K562 (cell line): ENCODE data around the gene PTK6. TPM values are rescaled to one million over a fixed set of nuclear protein-coding genes. Genes with fewer than 3 reads are reported as not detected.

Source experiments
- ATAC-seq: fragments of 200-7000 bp; cut with Tn5 transposase; 3 replicates; pipeline ENCODE4 v1.9.1; 2020; ENCODE audit warnings: moderate library complexity
- BruUV-seq: library from RNA; stranded (reverse); fragments of 400-500 nt; replicated peaks from 2 replicates; lab custom pipeline; 2021; lab: Mats Ljungman, UMichigan
- CTCF ChIA-PET: fragments of 300-600 bp; formaldehyde crosslinking; extraction: SDS; loops from one replicate; lab custom pipeline; 2021; ENCODE audit warnings: low intra/inter-chr PET ratio; lab: Yijun Ruan, JAX
- POLR2A ChIA-PET: fragments of 300-600, 350-650 bp; sonication (Branson Sonifier 250); formaldehyde crosslinking; extraction: SDS; loops from one replicate; lab custom pipeline; 2021; ENCODE audit warnings: antibody characterized with exemption, inconsistent platforms; lab: Yijun Ruan, JAX
- DNase-seq, 4 experiments: peaks; one replicate each; pipeline versions ENCODE4 v3.0.0 to v3.0.0-alpha.2; 2011 to 2018; ENCODE audit warnings: low spot score in 3 of 4, mixed read lengths in 3 of 4; ENCODE audit errors: extremely low read depth in 1 of 4
- FAIRE-seq: peaks from 2 replicates; lab custom pipeline; 2011; peaks lifted over from hg19 to GRCh38; lab: Jason Lieb, UNC
- H2AFZ ChIP-seq: 2 replicates; pipeline ENCODE4 v1.6.0; 2011; ENCODE audit warnings: low read depth, low read length, control low read depth, inconsistent platforms
- H3K27ac ChIP-seq: fragments of 200-600 bp; 3 replicates; pipeline ENCODE4 v1.8.0; 2011; ENCODE audit warnings: low read depth, mild to moderate bottlenecking, control low read depth, inconsistent platforms, low read length, moderate library complexity, mixed read lengths; ENCODE audit errors: extremely low read depth
- H3K27me3 ChIP-seq, 2 experiments: fragments of 300-600 bp in 1 of 2; 2 replicates in 1 of 2; 3 replicates in 1 of 2; pipeline versions ENCODE4 v1.6.0 to v1.8.0; 2011; ENCODE audit warnings: inconsistent platforms in 2 of 2, low read length in 2 of 2, mild to moderate bottlenecking in 1 of 2, mixed read lengths in 1 of 2, moderate library complexity in 1 of 2; ENCODE audit not compliant: control insufficient read depth in 2 of 2, insufficient read depth in 2 of 2
- H3K36me3 ChIP-seq: fragments of 300-600 bp; 3 replicates; pipeline ENCODE4 v1.8.0; 2011; ENCODE audit warnings: mild to moderate bottlenecking, low read length, inconsistent platforms; ENCODE audit not compliant: control insufficient read depth, insufficient read depth
- H3K4me1 ChIP-seq, 2 experiments: fragments of 200-600 bp in 1 of 2; replicated peaks in 1 of 2; 2 replicates in 1 of 2; 3 replicates in 1 of 2; pipeline versions ENCODE4 v1.5.1 to v1.8.0; 2011; ENCODE audit warnings: inconsistent platforms in 2 of 2, low read length in 2 of 2, mild to moderate bottlenecking in 1 of 2, mixed read lengths in 1 of 2, moderate library complexity in 1 of 2; ENCODE audit not compliant: control insufficient read depth in 2 of 2, insufficient read depth in 2 of 2
- H3K4me2 ChIP-seq: 2 replicates; pipeline ENCODE4 v1.6.1; 2011; ENCODE audit warnings: low read length, control low read depth, inconsistent platforms, mixed read lengths; ENCODE audit not compliant: insufficient read depth
- H3K4me3 ChIP-seq: fragments of 200-600 bp; sonication (generic), shearing (Covaris generic); 2 replicates; pipeline ENCODE4 v1.5.1; 2016; ENCODE audit warnings: control low read depth, inconsistent platforms
- H3K79me2 ChIP-seq: fragments of 200-600 bp; 3 replicates; pipeline ENCODE4 v1.8.0; 2011; ENCODE audit warnings: low read length, inconsistent platforms; ENCODE audit not compliant: control insufficient read depth, insufficient read depth
- H3K9ac ChIP-seq, 2 experiments: 2 replicates each; pipeline versions ENCODE4 v1.6.0 to v1.6.1; 2011; ENCODE audit warnings: low read depth in 2 of 2, low read length in 2 of 2, control low read depth in 1 of 2, inconsistent platforms in 1 of 2, mild to moderate bottlenecking in 1 of 2, mixed read lengths in 1 of 2; ENCODE audit not compliant: insufficient read depth in 1 of 2
- H3K9me1 ChIP-seq: one replicate; pipeline ENCODE4 v1.6.0; 2011; ENCODE audit warnings: inconsistent platforms, mild to moderate bottlenecking, low read length, moderate library complexity; ENCODE audit not compliant: control insufficient read depth, insufficient read depth
- H3K9me3 ChIP-seq: replicated peaks from 2 replicates; pipeline ENCODE4 v1.5.1; 2011; ENCODE audit warnings: low read depth, low read length, inconsistent platforms; ENCODE audit not compliant: control insufficient read depth, insufficient read depth
- H4K20me1 ChIP-seq: replicated peaks from 2 replicates; pipeline ENCODE4 v1.6.1; 2011; ENCODE audit warnings: low read length, inconsistent platforms, mixed read lengths; ENCODE audit not compliant: control insufficient read depth, insufficient read depth
- POLR2G ChIP-seq: fragments of 200-400 bp; formaldehyde crosslinking; IDR thresholded peaks from 2 replicates; pipeline ENCODE4 v1.6.1; 2017; ENCODE audit warnings: low read depth, mild to moderate bottlenecking, antibody characterized with exemption, low read length, moderate library complexity
- WGBS: fragments of 100-300 bp; shearing (Covaris generic); methylation state at CpG from one replicate; pipeline ENCODE4 v1.1.6; 2016; ENCODE audit warnings: low coverage, mixed read lengths; ENCODE audit not compliant: insufficient coverage; ENCODE audit errors: missing lambda C conversion rate; 5-methylcytosine and 5-hydroxymethylcytosine counted together
- in situ Hi-C: fragments of 300-500 bp; cut with MboI; formaldehyde crosslinking; loops from 4 replicates; pipeline ENCODE4 v1.15.0; 2018; ENCODE audit warnings: inconsistent platforms, mixed read lengths
- intact Hi-C: fragments of 100-400 bp; cut with micrococcal nuclease; formaldehyde crosslinking; loops from 2 replicates; pipeline ENCODE4 v1.14.2; 2022
- polyA plus RNA-seq, 8 experiments: library from polyadenylated mRNA; depleted of rRNA in 4 of 8; stranded (reverse) in 5 of 8; unstranded in 3 of 8; fragments of >200 nt; fragmentation: Nextera tagmentation in 2 of 8; fragmentation: Illumina TruSeq in 1 of 8; extraction: Ambion mirVana in 2 of 8; extraction: Trizol in 1 of 8; gene quantifications; 2 replicates each; pipeline versions ENCODE4 v1.2.1 to v1.2.3, GENCODE V29; 2011 to 2014; ENCODE audit warnings: inconsistent platforms in 1 of 8, missing spikeins in 1 of 8
- total RNA-seq, 7 experiments: library from RNA; depleted of rRNA in 6 of 7; stranded (reverse); fragments of >200 nt in 6 of 7; fragmentation: Illumina TruSeq in 2 of 7; extraction: Trizol in 2 of 7; gene quantifications; 2 replicates each; pipeline versions ENCODE4 v1.2.1 to v1.2.3, GENCODE V29; 2011 to 2021; ENCODE audit warnings: low replicate concordance in 1 of 7
- TF ChIP-seq, protein P1 (sequence below): sonication (generic); IDR thresholded peaks from 2 replicates; pipeline ENCODE4 v1.6.1; 2016
- TF ChIP-seq, protein P2 (sequence below): fragments of 450-650 bp; IDR thresholded peaks from 2 replicates; pipeline ENCODE4 v1.6.1; 2016; ENCODE audit warnings: missing biosample characterization, missing genetic modification characterization

The PTK6 gene
- total and polyA plus RNA-seq, 9 of the 15 experiments (the other 6 are each of a cell fraction or from before 2014, with no cell fraction given): 0.07 TPM; not detected in 8

DNA sequence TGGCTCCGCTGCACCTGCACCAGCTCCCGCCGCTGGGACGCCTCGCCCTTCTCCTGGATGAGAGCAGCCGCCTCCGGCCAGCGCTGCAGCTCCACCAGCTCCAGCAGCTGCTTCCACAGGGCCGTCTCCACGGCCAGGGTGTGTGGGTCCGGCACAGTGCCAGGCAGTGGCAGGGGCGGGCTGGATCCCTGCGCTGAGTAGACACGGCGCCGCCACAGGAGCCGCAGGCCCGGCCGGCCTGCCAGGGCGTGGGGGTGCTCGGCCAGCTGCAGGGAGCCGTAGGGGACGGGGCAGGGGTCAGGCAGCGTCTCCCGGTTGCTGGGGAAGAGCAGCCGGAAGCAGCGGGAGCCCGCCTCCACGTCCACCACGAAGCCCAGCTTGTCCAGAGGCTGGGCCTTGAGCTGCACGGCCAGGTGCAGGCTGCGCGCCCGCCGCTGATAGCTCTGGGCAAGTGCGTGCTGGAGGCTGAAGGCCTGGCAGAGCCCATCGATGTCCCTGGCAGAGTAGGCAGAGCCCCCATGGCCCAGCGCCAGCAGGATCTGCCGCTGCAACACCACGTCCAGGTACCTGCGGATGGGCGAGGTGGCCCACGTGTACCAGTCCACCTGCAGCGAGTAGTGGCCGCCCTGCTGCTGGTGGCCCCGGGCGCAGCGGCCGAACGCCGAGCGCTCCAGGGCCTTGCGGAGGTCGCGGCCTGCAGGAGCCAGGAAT lies 26.2 kb upstream of the PTK6 start:
- 0 out of 2 replicates have a peak, but pooled peaks have one; percentile 14 for TF ChIP-seq POLR2G
- TF ChIP-seq, protein P1, sequence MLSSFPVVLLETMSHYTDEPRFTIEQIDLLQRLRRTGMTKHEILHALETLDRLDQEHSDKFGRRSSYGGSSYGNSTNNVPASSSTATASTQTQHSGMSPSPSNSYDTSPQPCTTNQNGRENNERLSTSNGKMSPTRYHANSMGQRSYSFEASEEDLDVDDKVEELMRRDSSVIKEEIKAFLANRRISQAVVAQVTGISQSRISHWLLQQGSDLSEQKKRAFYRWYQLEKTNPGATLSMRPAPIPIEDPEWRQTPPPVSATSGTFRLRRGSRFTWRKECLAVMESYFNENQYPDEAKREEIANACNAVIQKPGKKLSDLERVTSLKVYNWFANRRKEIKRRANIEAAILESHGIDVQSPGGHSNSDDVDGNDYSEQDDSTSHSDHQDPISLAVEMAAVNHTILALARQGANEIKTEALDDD: no peak
- TF ChIP-seq, protein P2, sequence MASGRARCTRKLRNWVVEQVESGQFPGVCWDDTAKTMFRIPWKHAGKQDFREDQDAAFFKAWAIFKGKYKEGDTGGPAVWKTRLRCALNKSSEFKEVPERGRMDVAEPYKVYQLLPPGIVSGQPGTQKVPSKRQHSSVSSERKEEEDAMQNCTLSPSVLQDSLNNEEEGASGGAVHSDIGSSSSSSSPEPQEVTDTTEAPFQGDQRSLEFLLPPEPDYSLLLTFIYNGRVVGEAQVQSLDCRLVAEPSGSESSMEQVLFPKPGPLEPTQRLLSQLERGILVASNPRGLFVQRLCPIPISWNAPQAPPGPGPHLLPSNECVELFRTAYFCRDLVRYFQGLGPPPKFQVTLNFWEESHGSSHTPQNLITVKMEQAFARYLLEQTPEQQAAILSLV: no peak
- TF ChIP-seq, all 486 proteins: peak for 1
- ChIA-PET POLR2A (interaction anchor here (0.7 kb wide), 1 partner anchor 42 kb away, joined by 3 read pairs; no protein-coding TSS in a partner anchor), CTCF (no interaction called here)
- DNase-seq (no peak), FAIRE-seq (no peak), ATAC-seq (no peak)
- no peaks in the 10 kb centered on the region for H4K20me1 ChIP-seq
- no peaks in the 10 kb centered on the region for H3K9me1 ChIP-seq
- H3K9me3 ChIP-seq: no peaks in the 10 kb centered on the region
- no peaks in the 10 kb centered on the region for H3K36me3 ChIP-seq
- H3K4me2 ChIP-seq: no peak overlapping the region
- no peak overlapping the region for H3K27ac ChIP-seq
- 69% methylated on average over 45 of the region's 55 CpGs for WGBS
- no peak overlapping the region for H3K9ac ChIP-seq
- H3K4me1 ChIP-seq: peaks cover 0 to 87% of the 10 kb centered on the region in 2 experiments; a peak in 3 of 5 replicates
- H3K79me2 ChIP-seq: no peaks in the 10 kb centered on the region
- no peak overlapping the region for H3K4me3 ChIP-seq
- H3K27me3 ChIP-seq: peaks cover 0 to 24% of the 10 kb centered on the region in 2 experiments; a peak in 2 of 5 replicates
- BruUV-seq: no TSS peak
- intact Hi-C loops: no loop called here
- no peak overlapping the region for H2AFZ ChIP-seq
- in situ Hi-C loops: no loop called here
